ENCODE measurements around the gene SOX15.
"Not testable (repeated sequence)": the region's sequence is repeated elsewhere in the genome, so short reads cannot be mapped to it uniquely, and the experiment has no call there.

The SOX15 gene

DNA sequence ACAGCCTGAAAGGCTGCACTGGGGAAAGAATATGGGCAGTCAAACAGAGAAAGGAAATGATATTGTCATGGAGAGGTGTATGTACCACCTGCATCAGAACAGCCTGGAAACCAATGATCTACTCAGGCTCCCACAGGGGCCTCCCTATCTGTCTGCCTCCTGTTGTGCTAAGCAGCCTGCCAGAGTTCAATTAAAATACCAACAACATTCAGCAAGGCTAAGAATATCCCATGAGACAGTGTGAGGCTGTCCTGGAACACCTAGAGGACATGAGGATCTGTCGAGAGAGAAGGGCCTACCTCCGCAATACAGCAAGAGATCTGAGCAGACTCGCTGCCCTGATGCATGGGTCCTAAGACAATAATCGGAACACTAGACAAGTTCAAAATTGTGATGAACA is 16.4 kb upstream of the SOX15 start:
- DNase-seq, result no peak

DNA sequence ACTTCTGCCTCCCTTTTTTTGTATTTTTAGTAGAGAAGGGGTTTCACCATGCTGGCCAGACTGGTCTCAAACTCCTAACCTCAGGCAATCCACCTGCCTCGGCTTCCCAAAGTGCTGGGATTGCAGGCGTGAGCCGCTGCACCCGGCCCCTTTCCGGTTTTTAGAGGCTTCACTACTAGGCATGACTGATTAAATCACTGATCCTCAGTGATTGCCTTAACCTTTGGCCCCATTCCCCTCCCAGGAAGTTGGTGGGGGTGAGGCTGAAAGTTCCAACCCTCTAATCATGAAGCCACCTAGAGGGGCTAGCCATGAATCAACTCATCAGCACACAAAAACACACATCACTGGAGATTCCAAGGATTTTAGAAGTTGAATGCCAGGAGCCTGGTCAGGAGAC is 7.7 kb upstream of the SOX15 start:
- DNase-seq, result not testable (repeated sequence)

DNA sequence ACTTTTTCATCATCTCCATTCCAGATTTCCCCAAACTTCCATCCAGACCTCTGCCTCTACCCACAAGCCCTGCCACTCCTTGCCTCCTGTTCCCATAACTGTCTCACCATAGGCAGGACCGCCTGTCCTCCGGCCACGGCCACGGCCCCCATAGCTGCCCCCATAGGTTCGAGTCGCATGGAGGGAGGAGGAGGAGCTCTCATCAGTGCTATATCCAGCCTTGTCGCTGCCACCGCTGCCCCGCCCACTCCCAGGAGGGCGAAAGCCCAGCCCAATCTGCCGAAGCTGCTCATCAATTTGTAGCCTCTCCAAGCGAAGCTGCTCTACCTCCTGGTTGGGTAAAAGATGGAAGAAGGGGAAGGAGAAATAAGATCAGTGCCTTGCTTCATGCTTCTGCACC is 3.4 kb upstream of the SOX15 start:
- DNase-seq, result no peak

DNA sequence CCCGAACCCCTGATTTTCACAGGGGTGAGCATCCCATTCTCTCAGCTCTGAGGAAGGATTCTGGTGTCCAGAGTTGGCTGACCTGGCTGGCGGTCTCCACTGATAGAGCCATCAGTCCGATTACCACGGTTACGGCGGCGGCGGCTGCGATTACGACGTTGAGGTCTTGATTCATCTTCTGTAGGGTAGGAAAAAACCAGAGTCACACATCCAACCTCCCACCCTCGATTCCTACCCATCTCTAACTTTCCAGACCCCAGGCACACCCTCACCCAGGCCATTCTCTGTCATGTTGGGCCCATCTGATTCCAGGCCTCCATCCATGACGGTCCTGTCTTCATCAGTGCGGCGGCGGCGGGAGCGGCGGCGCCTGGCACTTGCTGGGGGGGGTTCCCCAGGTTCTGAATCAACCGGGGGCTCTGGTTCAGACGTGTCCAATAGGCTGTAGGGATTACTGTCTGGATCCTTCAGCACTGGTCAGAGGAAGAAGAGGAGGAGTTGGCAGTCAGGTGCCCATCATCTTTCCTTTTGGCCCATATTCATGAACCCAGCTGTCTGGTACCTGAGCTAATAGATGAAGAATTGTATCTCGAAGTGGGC is 2.6 kb upstream of the SOX15 start:
- DNase-seq, result no peak

DNA sequence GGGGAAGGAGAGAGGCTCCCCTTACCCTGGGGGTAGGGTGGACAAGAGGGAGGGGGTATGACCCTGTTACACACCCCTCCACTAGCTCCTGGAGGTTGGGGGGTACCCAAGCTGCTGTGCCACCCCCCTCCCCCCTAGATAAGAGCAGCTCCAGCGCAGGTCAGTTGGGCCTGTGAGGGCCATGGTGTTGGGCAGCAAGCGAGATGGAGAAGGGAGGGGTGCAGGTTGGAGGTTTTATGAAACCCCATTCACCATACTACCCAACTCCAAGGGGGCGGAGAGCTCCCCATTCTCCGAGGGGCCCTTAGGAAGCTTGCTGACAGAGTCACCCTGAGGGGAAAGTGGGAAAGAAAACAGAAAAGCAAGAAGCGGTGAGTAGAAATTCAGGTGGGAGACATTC is 1.7 kb upstream of the SOX15 start:
- DNase-seq, result no peak

DNA sequence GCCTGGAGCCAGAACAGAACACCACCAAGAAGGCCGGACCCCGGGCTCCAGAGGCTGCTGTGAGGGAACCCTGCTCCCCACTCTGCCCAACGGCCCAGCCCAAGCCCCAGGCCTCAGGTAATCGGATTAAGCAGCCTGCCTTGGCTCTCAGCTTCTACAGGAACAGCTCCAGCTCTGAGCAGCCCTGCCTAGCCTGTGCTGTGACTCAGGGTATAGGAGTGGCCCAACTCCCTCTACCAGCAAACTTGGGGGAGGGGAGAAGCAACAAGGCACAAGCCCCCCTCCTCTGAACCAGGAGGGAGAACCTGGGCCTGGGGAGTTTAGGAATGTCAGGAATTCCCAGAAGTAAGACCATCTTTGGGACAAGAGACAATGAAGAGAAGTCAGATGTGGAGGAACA is 849 bp upstream of the SOX15 start:
- no peak for DNase-seq

DNA sequence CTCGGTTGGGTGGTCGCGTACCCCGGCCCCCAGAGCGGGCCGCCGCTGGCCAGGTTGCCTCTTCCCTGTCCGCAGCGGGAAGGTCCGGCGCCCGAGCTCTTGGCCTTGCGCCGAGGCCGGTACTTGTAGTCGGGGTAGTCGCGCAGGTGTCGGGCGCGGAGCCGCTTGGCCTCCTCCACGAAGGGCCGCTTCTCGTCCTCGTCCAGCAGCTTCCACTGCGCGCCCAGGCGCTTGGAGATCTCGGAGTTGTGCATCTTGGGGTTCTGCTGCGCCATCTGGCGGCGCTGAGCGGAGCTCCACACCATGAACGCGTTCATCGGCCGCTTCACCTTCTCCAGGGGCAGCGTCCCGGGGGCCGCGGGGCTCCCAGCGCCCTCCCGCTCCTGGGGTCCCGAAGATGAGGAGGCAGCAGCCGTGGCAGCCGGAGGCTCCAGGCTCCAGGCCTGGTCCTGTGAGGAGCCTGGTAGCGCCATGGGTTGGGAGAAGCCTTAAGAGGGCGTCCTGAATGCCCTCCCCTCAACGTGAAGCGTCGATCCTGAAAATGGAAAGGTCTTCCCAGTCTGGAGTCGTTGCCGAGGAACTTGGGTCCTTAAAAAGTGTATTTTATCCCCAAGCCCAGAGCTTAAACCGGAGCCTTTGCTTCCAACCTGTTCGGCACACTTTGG is 558 bp downstream of the SOX15 start:
- DNase-seq, result peak; percentile 40

DNA sequence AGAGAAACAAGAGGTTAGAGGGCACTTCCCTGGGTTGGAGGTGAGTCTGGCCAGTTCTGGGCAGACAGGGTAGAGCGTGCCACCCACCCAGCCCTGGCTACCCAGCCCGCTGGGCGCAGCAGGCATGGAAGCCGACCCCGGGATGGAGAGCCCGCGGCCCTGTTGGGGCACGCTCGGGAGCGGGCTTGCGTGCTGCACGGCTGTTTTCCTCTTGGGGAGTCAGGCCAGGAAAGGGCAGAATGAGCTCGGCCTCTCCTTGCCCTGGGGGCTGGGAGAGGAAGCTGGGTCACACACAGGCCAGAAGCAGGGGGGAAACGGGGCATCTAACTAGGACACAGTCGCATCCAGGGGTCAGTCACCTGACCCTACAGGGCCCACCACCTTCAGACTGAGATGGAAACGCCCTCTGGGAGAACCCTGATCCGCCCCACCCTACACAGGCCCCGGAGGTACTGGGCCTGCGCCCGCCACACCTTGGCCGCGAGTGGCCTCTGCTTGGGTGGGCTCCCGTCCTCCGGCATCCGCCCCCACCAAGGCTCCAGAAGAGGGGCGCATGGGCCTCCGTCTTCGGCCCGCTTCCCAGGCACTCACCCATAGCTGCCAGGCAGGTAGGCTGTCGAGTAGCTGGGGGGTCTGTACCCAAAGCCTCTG is 1.2 kb downstream of the SOX15 start:
- no peak for DNase-seq

DNA sequence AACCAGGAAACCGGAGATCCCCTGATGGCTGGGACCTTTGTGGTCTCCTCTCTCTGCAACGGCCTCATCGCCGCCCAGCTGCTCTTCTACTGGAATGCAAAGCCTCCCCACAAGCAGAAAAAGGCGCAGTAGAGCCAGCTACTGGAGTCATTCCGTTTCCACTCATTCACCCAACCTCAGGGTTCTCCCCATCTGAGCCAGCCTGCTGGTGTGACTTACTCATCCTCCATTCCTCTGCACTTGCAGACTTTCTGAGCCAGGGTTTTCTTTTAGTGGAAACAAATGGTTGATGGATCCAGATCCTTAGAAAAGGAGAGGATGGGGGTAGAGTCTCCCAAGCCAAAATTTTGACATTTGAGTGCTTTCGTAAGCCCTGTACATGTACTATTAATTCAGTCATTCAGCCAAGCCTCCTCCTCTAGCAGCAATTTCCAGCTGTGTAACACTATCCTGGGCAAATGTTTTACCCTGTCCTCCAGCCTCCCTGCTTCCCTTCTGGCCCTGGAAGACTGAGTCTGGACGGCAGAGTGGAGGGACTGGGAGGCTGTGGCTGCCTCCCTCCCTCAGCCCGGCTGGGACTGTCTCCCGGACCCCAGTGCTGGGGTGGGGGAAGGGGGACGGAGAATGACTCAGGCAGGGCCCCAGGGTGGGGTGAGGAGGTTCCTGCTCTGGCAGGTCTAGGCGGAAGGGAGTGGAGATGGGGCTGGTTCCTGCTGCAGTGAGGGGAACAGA is 2.3 kb downstream of the SOX15 start:
- DNase-seq, result no peak

DNA sequence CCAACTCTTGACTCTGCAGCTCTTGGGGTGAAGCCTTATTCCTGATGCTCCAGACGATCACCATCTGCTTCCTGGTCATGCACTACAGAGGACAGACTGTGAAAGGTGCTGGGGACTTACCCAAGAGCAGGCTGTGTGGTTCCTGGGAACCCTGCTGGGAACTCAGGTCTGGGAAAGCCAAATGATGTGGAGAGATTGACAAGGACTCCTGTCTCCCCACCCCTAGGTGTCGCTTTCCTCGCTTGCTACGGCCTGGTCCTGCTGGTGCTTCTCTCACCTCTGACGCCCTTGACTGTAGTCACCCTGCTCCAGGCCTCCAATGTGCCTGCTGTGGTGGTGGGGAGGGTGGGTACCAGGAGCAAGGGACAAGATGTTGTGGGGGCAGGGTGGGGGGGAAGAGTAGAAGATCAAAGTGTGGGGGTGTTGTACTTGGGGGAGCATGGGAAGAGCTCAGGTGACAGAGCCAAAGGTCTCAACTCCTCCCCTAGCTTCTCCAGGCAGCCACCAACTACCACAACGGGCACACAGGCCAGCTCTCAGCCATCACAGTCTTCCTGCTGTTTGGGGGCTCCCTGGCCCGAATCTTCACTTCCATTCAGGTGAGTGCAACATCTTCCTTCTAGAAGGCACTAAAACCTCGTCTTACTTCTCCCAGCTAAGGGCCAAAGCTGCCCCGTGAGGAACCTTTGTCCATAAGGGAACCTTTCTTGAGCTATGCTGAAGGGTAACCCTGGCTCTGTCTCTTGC is 3.0 kb downstream of the SOX15 start:
- no peak for DNase-seq

DNA sequence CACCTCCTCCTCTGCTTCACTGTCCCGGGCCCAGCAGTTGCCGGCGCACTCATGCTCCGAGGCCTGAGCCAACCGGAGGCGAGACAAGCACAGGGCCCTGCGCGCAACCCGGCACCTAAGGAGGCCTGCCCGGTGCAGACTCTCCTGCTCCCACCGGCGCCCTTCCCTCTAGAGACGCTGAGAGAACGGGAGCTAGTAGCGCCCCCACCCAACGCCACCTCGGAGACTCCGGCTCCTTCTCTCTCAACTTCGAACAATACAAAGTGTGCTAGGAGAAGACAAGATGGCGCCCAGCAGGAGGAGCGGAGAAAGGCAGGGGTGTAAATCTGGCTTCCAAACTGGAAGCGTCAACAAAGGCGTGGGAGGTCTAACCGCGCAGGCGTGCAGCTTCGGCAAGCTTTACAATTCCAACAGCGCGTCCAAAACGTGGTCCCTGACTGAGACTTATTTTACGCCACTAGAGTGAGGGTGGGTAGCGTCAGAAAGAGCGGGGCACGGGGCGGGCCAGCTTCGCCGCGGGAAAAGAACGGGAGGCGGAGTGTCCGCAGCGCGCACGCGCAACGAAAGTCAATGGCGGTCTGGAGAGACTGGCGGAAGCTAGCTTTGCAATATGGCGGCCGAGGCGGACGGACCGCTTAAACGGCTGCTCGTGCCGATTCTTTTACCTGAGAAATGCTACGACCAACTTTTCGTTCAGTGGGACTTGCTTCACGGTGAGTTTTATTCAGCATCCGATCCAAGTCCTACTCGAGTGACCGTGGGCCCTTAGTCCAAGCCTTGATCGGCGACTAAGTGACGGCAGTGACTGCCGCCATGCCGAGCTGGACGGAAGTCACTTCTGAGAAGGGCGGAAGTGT is 6.4 kb downstream of the SOX15 start, which contains the start of gene MPDU1:
Gene MPDU1, plus strand, starts transcription at position 600 of the 857 bp plus-strand sequence. Its CDS starts 11 bp downstream, at position 611.
- peak; percentile 93 for DNase-seq

DNA sequence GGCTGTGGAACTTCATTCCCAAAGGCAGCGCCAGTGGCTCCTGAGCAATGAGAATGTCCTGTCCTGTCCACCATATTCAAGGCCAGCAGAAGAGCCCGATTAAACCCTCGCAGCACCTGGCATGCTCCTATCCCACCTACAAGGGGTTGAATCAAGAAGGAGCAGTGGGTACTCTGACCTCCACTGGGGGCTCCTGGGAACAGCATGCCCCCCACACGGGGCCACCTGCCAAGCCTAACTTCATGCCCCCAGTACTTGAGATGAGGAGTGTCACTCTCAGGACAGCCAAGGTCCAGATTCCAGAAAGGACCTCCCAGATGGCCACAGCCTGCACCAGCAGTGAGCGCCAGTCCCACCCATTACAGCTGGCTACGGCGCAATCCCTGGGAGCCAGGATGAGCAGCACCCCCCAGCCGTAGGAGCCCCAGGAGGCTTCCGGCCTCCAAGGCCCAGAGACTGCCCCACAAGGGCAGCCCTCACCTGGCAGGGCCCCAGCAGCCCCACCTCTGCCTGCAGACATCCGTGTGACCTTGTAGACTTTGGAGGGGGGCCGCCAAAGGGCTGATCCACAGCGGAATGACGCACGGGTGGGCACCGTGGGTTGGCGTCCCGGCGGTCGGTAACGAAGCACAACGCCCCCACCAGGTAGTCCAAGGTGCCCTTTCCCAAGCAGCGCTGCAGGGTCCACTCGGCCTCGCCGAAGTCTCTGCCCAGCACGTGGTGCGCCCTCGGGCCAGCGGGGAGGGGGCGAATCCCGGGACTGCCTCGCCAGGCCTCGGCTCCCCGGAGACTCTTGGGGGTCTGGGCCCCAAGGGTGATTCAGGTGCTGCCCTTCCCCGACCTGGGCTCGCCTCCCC is 7.3 kb downstream of the SOX15 start:
- DNase-seq, result no peak

DNA sequence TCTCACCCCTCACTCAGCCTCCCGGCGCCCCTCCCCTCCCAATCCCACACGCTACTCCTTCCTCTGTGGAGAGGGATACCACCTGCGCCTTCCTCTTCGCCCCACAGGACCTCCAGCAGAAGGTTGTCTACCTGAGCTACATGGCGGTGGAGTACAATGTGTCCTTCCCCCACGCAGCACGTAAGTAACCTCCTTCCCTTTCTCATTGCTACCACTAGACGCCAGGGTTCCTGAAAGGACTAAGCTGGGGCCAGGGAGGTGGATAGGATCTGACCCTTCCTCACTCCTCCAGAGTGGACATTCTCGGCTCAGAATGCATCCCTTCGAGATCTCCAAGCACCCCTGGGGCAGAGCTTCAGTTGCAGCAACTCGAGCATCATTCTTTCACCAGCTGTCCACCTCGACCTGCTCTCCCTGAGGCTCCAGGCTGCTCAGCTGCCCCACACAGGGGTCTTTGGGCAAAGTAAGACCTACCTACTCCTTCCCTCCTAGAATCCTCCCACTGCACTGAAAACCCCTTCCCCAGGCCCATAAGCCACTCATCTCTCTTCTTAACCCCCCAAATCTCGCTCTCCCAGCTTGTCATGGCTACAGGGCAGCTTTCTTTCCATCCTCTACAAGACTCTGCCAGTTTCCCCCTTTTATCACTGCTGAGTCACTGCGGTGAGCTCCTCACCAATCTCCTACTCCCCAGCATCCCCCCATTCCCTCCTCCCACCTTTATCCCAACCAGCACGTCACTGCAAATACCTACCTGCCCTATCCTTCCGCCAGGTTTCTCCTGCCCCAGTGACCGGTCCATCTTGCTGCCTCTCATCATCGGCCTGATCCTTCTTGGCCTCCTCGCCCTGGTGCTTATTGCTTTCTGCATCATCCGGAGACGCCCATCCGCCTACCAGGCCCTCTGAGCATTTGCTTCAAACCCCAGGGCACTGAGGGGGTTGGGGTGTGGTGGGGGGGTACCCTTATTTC is 9.0 kb downstream of the SOX15 start:
- DNase-seq, result no peak

DNA sequence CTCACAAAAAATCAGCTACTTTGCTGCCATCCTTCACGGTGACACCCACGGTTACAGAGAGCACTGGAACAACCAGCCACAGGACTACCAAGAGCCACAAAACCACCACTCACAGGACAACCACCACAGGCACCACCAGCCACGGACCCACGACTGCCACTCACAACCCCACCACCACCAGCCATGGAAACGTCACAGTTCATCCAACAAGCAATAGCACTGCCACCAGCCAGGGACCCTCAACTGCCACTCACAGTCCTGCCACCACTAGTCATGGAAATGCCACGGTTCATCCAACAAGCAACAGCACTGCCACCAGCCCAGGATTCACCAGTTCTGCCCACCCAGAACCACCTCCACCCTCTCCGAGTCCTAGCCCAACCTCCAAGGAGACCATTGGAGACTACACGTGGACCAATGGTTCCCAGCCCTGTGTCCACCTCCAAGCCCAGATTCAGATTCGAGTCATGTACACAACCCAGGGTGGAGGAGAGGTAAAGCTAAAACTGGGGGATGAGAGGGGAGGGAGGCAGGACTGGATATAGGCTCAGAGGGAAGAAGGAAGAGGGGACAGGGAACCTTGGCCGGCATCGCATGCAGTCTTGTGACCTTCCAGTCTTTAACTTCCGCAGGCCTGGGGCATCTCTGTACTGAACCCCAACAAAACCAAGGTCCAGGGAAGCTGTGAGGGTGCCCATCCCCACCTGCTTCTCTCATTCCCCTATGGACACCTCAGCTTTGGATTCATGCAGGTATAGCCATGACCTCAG is 9.9 kb downstream of the SOX15 start:
- DNase-seq, result no peak

DNA sequence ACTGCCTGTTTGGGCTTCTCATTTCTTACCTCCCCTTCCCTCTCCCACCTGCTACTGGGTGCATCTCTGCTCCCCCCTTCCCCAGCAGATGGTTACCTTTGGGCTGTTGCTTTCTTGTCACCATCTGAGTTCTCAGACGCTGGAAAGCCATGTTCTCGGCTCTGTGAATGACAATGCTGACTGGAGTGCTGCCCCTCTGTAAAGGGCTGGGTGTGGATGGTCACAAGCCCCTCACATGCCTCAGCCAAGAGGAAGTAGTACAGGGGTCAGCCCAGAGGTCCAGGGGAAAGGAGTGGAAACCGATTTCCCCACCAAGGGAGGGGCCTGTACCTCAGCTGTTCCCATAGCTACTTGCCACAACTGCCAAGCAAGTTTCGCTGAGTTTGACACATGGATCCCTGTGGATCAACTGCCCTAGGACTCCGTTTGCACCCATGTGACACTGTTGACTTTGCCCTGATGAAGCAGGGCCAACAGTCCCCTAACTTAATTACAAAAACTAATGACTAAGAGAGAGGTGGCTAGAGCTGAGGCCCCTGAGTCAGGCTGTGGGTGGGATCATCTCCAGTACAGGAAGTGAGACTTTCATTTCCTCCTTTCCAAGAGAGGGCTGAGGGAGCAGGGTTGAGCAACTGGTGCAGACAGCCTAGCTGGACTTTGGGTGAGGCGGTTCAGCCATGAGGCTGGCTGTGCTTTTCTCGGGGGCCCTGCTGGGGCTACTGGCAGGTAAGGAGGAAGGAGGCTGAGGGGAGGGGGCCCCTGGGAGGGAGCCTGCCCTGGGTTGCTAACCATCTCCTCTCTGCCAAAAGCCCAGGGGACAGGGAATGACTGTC is 10.7 kb downstream of the SOX15 start, which contains the start of gene CD68:
Gene CD68, plus strand, starts transcription at position 638 of the 833 bp plus-strand sequence. Its CDS starts 40 bp downstream, at position 678.
- peak; percentile 29 for DNase-seq

DNA sequence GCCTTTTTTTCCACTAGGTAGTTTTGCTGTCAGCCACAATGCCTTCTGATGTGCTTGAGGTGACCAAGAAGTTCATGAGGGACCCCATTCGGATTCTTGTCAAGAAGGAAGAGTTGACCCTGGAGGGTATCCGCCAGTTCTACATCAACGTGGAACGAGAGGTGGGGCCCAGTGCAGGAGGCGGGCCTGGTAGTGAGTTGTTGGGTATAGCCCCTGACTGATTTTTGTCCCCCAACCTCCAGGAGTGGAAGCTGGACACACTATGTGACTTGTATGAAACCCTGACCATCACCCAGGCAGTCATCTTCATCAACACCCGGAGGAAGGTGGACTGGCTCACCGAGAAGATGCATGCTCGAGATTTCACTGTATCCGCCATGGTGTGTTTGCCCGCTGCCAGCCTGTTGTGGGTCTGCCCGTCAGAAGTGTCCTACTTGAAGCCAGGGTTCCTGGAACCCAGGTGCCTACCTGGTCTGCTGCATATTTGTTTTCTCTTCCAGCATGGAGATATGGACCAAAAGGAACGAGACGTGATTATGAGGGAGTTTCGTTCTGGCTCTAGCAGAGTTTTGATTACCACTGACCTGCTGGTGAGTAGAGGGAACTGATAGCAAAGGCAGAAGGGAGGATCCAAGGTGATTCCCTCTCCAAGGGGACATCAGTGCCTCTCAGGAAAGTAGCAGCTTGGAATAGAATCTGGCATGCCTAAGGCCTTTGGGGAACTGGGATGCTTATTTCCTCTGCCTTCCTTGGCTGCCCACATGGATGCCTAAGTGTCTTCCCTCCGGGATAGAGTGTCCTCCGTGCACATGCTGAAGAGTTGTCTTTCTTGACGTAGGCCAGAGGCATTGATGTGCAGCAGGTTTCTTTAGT is 12.3 kb downstream of the SOX15 start:
- no peak for DNase-seq
